ENCODE results near the gene ITGA1. TPM values are rescaled to one million over a fixed set of nuclear protein-coding genes. Genes with fewer than 3 reads are reported as not detected.

Gene ITGA1
- total RNA-seq, 1 donor from 2014 or later: 33.5 TPM

- Mint-ChIP-seq H3K27me3 (ENCODE audit: unreplicated experiment) (peaks cover 12% of the 10 kb centered on the region), H3K36me3 (ENCODE audit: low read depth, unreplicated experiment) (peaks cover 3% of the 10 kb centered on the region), H3K4me1 (ENCODE audit: unreplicated experiment) (peaks cover 53% of the 10 kb centered on the region), H3K27ac (ENCODE audit: unreplicated experiment) (peak overlapping the region; percentile 61), H3K9me3 (ENCODE audit: unreplicated experiment) (no peaks in the 10 kb centered on the region), H3K4me3 (ENCODE audit: unreplicated experiment) (peak overlapping the region; percentile 95)
- no peak for DNase-seq (ENCODE audit: low spot score)
- no peak for TF ChIP-seq CTCF (IDR thresholded peaks at IDR 0.05; ENCODE audit: unreplicated experiment)
Measured at GRCh38 chr5:52802272-52802973, 14.7 kb downstream of the ITGA1 start.

- peaks cover 12% of the 10 kb centered on the region for H3K27me3 Mint-ChIP-seq (ENCODE audit: unreplicated experiment)
- peaks cover 3% of the 10 kb centered on the region for H3K36me3 Mint-ChIP-seq (ENCODE audit: low read depth, unreplicated experiment)
- H3K27ac Mint-ChIP-seq (ENCODE audit: unreplicated experiment): no peak overlapping the region
- no peak for TF ChIP-seq CTCF (IDR thresholded peaks at IDR 0.05; ENCODE audit: unreplicated experiment)
- peaks cover 48% of the 10 kb centered on the region for H3K4me1 Mint-ChIP-seq (ENCODE audit: unreplicated experiment)
- no peak for DNase-seq (ENCODE audit: low spot score)
- peak overlapping the region; percentile 45 for H3K4me3 Mint-ChIP-seq (ENCODE audit: unreplicated experiment)
- H3K9me3 Mint-ChIP-seq (ENCODE audit: unreplicated experiment): no peaks in the 10 kb centered on the region
Measured at GRCh38 chr5:52802974-52803336, 15.2 kb downstream of the ITGA1 start.

- peaks cover 2% of the 10 kb centered on the region for H3K36me3 Mint-ChIP-seq (ENCODE audit: low read depth, unreplicated experiment)
Measured at GRCh38 chr5:52804387-52804791, 16.7 kb downstream of the ITGA1 start.

GRCh38 chr5:52804981-52805380 is 17.3 kb downstream of the ITGA1 start:
- Mint-ChIP-seq H3K27me3 (ENCODE audit: unreplicated experiment) (peaks cover 12% of the 10 kb centered on the region), H3K4me3 (ENCODE audit: unreplicated experiment) (no peak overlapping the region)
- TF ChIP-seq CTCF (IDR thresholded peaks at IDR 0.05; ENCODE audit: unreplicated experiment): no peak

More at GRCh38 chr5:52804387-52804791, 16.7 kb downstream of the ITGA1 start:
- TF ChIP-seq CTCF (IDR thresholded peaks at IDR 0.05; ENCODE audit: unreplicated experiment): no peak
- no peak for DNase-seq (ENCODE audit: low spot score)
- peaks cover 12% of the 10 kb centered on the region for H3K27me3 Mint-ChIP-seq (ENCODE audit: unreplicated experiment)
- H3K4me1 Mint-ChIP-seq (ENCODE audit: unreplicated experiment): peaks cover 34% of the 10 kb centered on the region
- H3K4me3 Mint-ChIP-seq (ENCODE audit: unreplicated experiment): no peak overlapping the region
- no peaks in the 10 kb centered on the region for H3K9me3 Mint-ChIP-seq (ENCODE audit: unreplicated experiment)
- peak overlapping the region; percentile 11 for H3K27ac Mint-ChIP-seq (ENCODE audit: unreplicated experiment)

GRCh38 chr5:52805615-52806014 is 17.9 kb downstream of the ITGA1 start:
- Mint-ChIP-seq H3K27me3 (ENCODE audit: unreplicated experiment) (peaks cover 12% of the 10 kb centered on the region), H3K4me1 (ENCODE audit: unreplicated experiment) (peaks cover 28% of the 10 kb centered on the region), H3K27ac (ENCODE audit: unreplicated experiment) (no peak overlapping the region), H3K9me3 (ENCODE audit: unreplicated experiment) (no peaks in the 10 kb centered on the region), H3K36me3 (ENCODE audit: low read depth, unreplicated experiment) (no peaks in the 10 kb centered on the region), H3K4me3 (ENCODE audit: unreplicated experiment) (no peak overlapping the region)
- TF ChIP-seq CTCF (IDR thresholded peaks at IDR 0.05; ENCODE audit: unreplicated experiment): no peak
- no peak for DNase-seq (ENCODE audit: low spot score)

More at GRCh38 chr5:52804981-52805380, 17.3 kb downstream of the ITGA1 start:
- no peaks in the 10 kb centered on the region for H3K9me3 Mint-ChIP-seq (ENCODE audit: unreplicated experiment)
- peak overlapping the region; percentile 38 for H3K27ac Mint-ChIP-seq (ENCODE audit: unreplicated experiment)
- peaks cover 29% of the 10 kb centered on the region for H3K4me1 Mint-ChIP-seq (ENCODE audit: unreplicated experiment)
- no peaks in the 10 kb centered on the region for H3K36me3 Mint-ChIP-seq (ENCODE audit: low read depth, unreplicated experiment)
- no peak for DNase-seq (ENCODE audit: low spot score)
